T-helper 2 cell treated with Interferon-gamma antibody and Interleukin-4, amounts not matched to agents 5 μg/mL and 100 μg/mL, for 36 hours (primary cell): ENCODE data around the gene MRPS26.
"Not testable (repeated sequence)": the region's sequence is repeated elsewhere in the genome, so short reads cannot be mapped to it uniquely, and the experiment has no call there.

Source experiments
- DNase-seq: peaks from one replicate; pipeline ENCODE4 v3.0.0; 2021; ENCODE audit warnings: low spot score
- H3K27ac Mint-ChIP-seq: one replicate; pipeline ENCODE4 v1.8.0; 2021; ENCODE audit warnings: mild to moderate bottlenecking, mixed read lengths
- H3K27me3 Mint-ChIP-seq: one replicate; pipeline ENCODE4 v1.8.0; 2021; ENCODE audit warnings: low read depth, mixed read lengths
- H3K36me3 Mint-ChIP-seq: one replicate; pipeline ENCODE4 v1.8.0; 2021; ENCODE audit warnings: low read depth, mixed read lengths
- H3K4me1 Mint-ChIP-seq: one replicate; pipeline ENCODE4 v1.8.0; 2021; ENCODE audit warnings: low read depth, mixed read lengths
- H3K4me3 Mint-ChIP-seq: one replicate; pipeline ENCODE4 v1.8.0; 2022; ENCODE audit warnings: mild to moderate bottlenecking, moderate library complexity, mixed read lengths
- H3K9me3 Mint-ChIP-seq: one replicate; pipeline ENCODE4 v1.8.0; 2021; ENCODE audit warnings: mixed read lengths

MRPS26 gene

GRCh38 chr20:3047486-3048419 is 1.9 kb downstream of the MRPS26 start:
- H3K27ac Mint-ChIP-seq = no peak overlapping the region
- H3K27me3 Mint-ChIP-seq = no peaks in the 10 kb centered on the region
- H3K9me3 Mint-ChIP-seq = no peaks in the 10 kb centered on the region
- peaks cover 21% of the 10 kb centered on the region for H3K36me3 Mint-ChIP-seq
- DNase-seq = no peak
- peaks cover 21% of the 10 kb centered on the region for H3K4me1 Mint-ChIP-seq
- H3K4me3 Mint-ChIP-seq = peak overlapping the region; percentile 95

DNA sequence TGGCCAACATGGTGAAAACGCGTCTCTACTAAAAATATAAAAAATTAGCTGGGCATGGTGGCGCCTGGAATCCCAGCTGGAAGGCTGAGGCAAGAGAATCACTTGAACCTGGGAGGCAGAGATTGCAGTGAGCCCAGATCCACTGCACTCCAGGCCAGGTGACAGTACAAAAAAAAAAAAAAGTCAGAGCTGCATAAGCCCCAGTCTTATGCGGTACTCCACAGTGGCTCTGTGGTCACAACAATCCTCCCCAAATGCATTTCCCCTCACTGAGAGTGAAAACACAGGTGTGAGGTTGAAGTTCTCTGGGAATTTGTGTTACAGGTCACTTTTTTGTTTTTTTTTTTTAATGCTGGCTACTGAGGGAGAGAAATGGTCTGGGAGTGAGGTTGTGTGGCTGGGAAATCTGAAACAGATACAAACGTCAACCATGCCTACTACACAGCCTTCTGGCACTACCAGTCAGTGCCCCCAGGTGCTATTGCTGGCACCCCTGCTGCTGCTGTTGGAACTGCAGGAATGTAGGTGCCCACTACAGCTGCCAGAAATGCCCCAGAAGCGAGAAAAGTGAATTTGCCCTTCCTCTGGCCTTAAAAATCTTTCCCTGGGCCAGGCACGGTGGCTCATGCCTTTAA is 5.7 kb downstream of the MRPS26 start:
- Mint-ChIP-seq H3K4me1 (peaks cover 17% of the 10 kb centered on the region), H3K27me3 (no peaks in the 10 kb centered on the region), H3K27ac (no peak overlapping the region), H3K4me3 (no peak overlapping the region), H3K9me3 (no peaks in the 10 kb centered on the region), H3K36me3 (peaks cover 21% of the 10 kb centered on the region)
- no peak for DNase-seq

DNA sequence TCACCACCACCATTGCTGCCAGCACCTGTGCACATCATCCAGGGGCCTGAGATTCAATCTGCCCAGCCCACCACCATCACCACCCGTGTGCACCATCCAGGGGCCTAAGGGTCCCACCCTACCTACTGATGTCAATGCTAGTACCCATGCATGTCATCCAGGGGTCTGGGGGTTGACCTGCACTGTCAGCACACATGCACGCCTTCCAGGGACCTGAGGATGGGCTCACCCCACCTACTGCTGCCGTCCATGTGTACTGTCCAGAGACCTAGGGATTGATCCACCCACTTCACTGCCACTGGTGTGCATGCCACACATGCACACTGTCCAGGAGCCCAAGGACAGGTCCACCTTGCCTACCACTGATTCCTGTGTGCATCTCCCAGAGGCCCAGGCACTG is 13.6 kb downstream of the MRPS26 start:
- no peak overlapping the region for H3K27ac Mint-ChIP-seq

GRCh38 chr20:3064119-3064518 is 18.3 kb downstream of the MRPS26 start:
- not testable (repeated sequence) for H3K9me3 Mint-ChIP-seq, H3K27me3 Mint-ChIP-seq, H3K27ac Mint-ChIP-seq, H3K36me3 Mint-ChIP-seq, DNase-seq, H3K4me3 Mint-ChIP-seq, H3K4me1 Mint-ChIP-seq

More for the DNA sequence above, 13.6 kb downstream of the MRPS26 start:
- Mint-ChIP-seq H3K27me3 (no peaks in the 10 kb centered on the region), H3K4me1 (peaks cover 2% of the 10 kb centered on the region), H3K4me3 (no peak overlapping the region), H3K36me3 (no peaks in the 10 kb centered on the region), H3K9me3 (no peaks in the 10 kb centered on the region)
- no peak for DNase-seq

DNA sequence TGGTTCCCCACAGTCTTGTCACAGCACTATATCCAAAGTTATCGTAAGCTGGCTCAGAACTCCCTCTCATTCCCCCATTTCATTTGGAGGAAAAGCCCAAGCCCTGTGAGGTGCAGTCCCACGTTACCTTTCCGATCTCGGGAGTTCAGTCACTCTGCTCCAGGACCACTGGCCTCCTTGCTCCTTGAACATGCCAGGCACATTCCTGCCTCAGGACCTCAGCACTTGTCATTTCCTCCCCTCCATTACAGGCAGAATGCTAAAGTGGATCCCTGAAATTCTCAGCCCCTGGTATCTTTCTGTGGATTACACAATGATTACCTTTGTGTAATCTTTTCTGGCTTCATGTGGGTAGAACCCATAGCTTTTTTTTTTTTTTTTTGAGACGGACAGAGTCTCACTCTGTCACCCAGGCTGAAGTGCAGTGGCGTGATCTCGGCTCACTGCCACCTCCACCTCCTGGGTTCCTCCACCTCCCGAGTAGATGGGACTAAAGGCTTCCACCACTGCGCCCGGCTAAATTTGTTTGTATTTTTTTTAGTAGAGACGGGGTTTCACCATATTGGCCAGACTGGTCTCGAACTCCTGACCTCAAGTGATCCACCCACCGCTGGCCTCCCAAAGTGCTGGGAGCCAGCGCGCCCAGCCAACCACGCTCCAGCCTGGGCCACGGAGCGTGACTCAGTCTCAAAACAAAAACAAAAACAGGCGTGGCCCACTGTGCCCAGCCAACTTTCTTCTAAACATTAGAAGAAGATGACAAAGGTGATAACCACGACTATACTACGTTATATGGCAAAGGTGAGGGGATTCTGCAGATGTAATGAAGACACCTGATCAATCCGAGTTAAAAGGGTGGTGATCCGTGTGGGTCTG is 21.5 kb downstream of the MRPS26 start:
- Mint-ChIP-seq H3K27ac (no peak overlapping the region), H3K36me3 (peaks cover 2% of the 10 kb centered on the region), H3K27me3 (peaks cover 3% of the 10 kb centered on the region), H3K4me1 (peaks cover 10% of the 10 kb centered on the region), H3K4me3 (no peak overlapping the region), H3K9me3 (no peaks in the 10 kb centered on the region)
- no peak for DNase-seq

DNA sequence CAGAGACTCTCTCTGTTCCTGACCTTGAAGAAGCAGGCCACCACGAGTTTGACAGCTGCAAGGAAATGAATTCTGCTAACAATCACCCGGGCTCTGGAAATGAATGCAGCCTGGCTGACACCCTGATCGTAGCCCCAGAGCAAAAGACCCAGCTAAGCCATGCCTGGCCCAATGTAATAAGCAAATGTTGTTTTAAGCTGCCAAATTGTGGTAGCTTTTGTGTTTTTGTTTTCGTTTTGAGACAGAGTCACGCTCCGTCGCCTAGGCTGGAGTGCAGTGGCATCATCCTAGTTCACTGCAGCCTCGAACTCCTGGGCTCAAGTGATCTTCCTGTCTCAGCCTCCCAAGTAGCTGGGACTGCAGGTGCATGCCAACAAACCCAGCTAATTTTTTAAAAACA is 22.2 kb downstream of the MRPS26 start:
- Mint-ChIP-seq H3K9me3 (no peaks in the 10 kb centered on the region), H3K27me3 (peaks cover 7% of the 10 kb centered on the region), H3K4me3 (no peak overlapping the region), H3K27ac (no peak overlapping the region), H3K4me1 (peaks cover 14% of the 10 kb centered on the region), H3K36me3 (peaks cover 2% of the 10 kb centered on the region)
- DNase-seq = no peak

DNA sequence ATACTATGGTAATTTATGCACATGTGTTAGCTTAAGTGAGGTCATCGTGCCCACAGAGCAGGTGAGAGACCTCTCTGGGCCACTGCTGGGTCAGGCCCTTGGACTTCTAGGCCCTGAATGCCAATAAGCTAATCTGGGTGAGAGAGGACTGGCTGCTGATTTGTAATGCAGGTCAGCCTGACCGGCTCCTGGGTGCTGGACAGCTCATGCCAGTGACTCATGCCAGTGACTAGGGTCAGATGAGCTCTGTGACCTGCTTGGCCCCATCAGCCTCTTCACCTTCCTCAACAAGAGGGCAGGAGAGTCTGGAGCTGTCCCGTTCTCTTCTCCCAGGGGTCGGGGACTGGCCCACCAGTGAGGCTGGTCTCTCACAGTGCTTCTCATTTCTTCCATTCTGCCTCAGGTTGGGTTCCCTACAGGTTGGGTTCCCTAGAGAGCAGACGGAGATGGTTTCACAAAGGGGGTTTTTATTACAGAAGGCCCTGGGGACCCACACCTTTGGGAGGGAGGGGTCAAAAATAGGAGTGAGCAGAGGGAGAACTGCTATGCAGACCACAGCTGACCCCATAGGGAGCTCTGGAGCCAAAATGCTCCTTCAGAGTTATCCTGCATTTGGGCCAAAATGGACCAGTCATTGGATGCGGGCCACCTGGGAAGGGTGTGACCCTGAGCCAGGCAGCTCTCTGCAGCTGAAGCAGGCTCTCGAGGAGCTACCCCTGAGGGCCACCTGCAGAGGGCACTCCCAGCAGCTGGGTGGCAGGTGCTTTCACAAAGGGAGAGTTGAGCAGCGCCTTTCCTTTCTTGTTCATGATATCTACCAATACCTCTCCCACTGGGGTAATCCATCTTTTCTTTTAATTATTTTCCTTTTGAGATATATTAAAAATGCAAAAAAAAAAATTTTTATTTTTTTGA is 23.4 kb downstream of the MRPS26 start:
- no peak overlapping the region for H3K4me3 Mint-ChIP-seq
- DNase-seq = no peak
- H3K27me3 Mint-ChIP-seq = peaks cover 7% of the 10 kb centered on the region
- H3K4me1 Mint-ChIP-seq = peaks cover 16% of the 10 kb centered on the region
- H3K9me3 Mint-ChIP-seq = no peaks in the 10 kb centered on the region
- H3K27ac Mint-ChIP-seq = no peak overlapping the region
- peaks cover 2% of the 10 kb centered on the region for H3K36me3 Mint-ChIP-seq

DNA sequence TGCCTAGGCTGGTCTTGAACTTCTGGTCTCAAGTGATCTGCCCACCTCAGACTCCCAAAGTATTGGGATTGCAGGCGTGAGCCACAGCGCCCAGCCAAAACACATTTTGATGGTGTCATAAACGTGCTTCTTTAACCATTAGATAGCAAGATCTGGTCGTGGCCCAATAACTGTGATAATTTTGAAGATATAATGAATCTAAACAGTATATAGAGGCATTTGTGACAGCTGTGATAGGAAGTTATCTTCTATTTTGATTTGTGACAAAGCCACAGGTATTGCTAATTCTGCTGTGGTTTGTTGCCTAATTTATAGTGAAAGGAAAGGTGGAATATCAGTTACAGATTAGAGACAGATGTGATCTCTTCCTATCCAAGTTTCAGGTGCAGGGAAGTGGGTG is 24.9 kb downstream of the MRPS26 start:
- H3K36me3 Mint-ChIP-seq = peaks cover 2% of the 10 kb centered on the region
- H3K4me3 Mint-ChIP-seq = peak overlapping the region; percentile 79
- no peak for DNase-seq
- no peaks in the 10 kb centered on the region for H3K9me3 Mint-ChIP-seq
- peaks cover 19% of the 10 kb centered on the region for H3K4me1 Mint-ChIP-seq
- peaks cover 7% of the 10 kb centered on the region for H3K27me3 Mint-ChIP-seq
- H3K27ac Mint-ChIP-seq = peak overlapping the region; percentile 24

DNA sequence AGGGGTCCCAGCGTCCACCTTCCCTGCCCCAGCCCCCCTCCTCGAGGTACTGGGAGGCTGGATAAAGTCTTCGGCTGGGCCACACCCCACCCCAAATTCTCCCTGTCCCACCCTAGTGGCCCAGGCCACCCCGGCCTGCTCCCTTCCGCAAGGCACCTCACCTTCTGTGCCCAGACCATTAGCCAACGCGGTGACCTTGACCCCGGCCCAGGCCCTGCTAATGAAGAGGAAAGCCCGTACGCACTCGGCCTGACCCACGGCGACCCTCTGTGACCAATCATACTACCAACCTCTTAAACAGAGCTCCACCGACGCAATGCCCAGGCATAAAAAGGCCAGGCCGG is 25.4 kb downstream of the MRPS26 start:
- Mint-ChIP-seq H3K27ac (peak overlapping the region; percentile 6), H3K4me3 (peak overlapping the region; percentile 79), H3K36me3 (peaks cover 2% of the 10 kb centered on the region)

DNA sequence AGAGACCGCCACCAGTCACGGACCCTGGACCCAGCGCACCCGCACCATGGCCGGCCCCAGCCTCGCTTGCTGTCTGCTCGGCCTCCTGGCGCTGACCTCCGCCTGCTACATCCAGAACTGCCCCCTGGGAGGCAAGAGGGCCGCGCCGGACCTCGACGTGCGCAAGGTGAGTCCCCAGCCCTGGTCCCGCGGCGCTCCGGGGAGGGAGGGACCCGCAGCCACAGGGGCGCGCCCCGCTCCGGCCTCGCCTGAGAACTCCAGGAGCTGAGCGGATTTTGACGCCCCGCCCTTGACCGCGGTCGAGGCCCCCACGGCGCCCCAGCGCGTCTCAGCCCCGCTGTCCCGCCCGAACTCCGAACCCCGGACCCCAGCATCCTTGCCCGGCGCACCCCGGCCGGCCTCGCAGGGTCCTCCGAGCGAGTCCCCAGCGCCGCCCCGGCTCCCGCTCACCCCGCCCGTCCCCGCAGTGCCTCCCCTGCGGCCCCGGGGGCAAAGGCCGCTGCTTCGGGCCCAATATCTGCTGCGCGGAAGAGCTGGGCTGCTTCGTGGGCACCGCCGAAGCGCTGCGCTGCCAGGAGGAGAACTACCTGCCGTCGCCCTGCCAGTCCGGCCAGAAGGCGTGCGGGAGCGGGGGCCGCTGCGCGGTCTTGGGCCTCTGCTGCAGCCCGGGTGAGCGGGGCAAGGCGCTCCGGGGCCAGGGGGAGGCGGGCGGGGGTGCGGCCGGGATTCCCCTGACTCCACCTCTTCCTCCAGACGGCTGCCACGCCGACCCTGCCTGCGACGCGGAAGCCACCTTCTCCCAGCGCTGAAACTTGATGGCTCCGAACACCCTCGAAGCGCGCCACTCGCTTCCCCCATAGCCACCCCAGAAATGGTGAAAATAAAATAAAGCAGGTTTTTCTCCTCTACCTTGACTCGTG is 26.0 kb downstream of the MRPS26 start, which contains the start of gene OXT:
Gene OXT (plus strand): TSS at position 11 of the 920 bp plus-strand sequence. CDS start 36 bp downstream, at position 47.
- DNase-seq = peak; percentile 41
- peak within 1 kb of the TSS; percentile 65 for H3K27ac Mint-ChIP-seq
- H3K36me3 Mint-ChIP-seq = peaks cover 2% of the 10 kb centered on the region

More for the DNA sequence above, 25.4 kb downstream of the MRPS26 start:
- Mint-ChIP-seq H3K4me1 (peaks cover 19% of the 10 kb centered on the region), H3K9me3 (no peaks in the 10 kb centered on the region), H3K27me3 (peaks cover 7% of the 10 kb centered on the region)
- DNase-seq = no peak

DNA sequence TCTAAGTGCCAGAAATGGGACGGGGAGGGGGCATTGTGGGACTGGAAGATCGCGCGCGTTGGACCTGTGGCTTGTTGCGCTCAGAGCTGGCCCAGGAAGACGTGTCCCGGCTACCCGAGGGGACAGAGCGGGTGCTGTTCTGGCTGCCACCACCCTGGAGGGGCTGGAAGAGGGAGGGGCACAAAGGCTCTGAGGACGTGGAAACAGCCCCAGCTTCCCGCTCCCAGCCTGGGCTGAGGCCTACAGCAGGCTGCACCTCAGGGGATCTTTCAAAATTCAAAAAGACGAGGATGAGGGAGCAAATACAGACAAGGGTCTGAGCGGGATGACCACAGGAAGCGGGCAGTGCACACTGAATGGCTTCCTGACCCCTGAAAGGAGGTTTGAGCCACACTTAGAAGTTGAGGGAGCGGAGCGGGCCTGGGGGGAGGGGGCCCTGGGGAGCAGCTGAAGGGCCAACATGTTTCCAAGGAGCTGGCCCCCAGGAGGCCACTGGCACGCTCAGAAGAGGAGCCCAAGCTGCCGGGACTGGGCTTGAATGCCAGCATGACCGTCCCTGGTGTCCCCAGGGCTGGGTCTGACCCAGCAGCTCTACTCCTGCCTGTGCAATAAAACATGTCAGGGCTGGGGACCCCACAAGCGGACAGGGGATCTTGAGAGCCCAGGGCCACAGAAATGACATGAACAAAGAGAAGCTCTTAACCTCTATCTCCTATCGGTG is 26.8 kb downstream of the MRPS26 start:
- H3K27ac Mint-ChIP-seq = peak overlapping the region; percentile 65
- no peak for DNase-seq
- peaks cover 2% of the 10 kb centered on the region for H3K9me3 Mint-ChIP-seq
- peak overlapping the region; percentile 81 for H3K4me3 Mint-ChIP-seq
- peaks cover 26% of the 10 kb centered on the region for H3K4me1 Mint-ChIP-seq
- H3K36me3 Mint-ChIP-seq = peaks cover 2% of the 10 kb centered on the region
- peaks cover 7% of the 10 kb centered on the region for H3K27me3 Mint-ChIP-seq

More for the DNA sequence above, 26.0 kb downstream of the MRPS26 start, which contains the start of gene OXT:
- peaks cover 7% of the 10 kb centered on the region for H3K27me3 Mint-ChIP-seq
- peak within 1 kb of the TSS; percentile 81 for H3K4me3 Mint-ChIP-seq
- peaks cover 21% of the 10 kb centered on the region for H3K4me1 Mint-ChIP-seq
- H3K9me3 Mint-ChIP-seq = no peaks in the 10 kb centered on the region

GRCh38 chr20:3073251-3073643 is 27.4 kb downstream of the MRPS26 start:
- H3K4me3 Mint-ChIP-seq = peak overlapping the region; percentile 9
- not testable (repeated sequence) for H3K27ac Mint-ChIP-seq, H3K36me3 Mint-ChIP-seq, H3K27me3 Mint-ChIP-seq, H3K9me3 Mint-ChIP-seq, DNase-seq
- peaks cover 30% of the 10 kb centered on the region for H3K4me1 Mint-ChIP-seq
